DND-41 (cell line): ENCODE results near the gene ASCL3.

ENCODE experiments used
- EZH2 ChIP-seq: IDR thresholded peaks from 3 replicates; pipeline ENCODE4 v1.6.1; 2012; ENCODE audit warnings: borderline replicate concordance, low read depth, mild to moderate bottlenecking, moderate library complexity, low read length, inconsistent platforms; ENCODE audit not compliant: severe bottlenecking
- TF ChIP-seq, protein P1 (sequence below): IDR thresholded peaks from 2 replicates; pipeline ENCODE4 v1.5.1; 2012; ENCODE audit warnings: borderline replicate concordance, low read length, moderate library complexity, mild to moderate bottlenecking; ENCODE audit not compliant: poor library complexity, severe bottlenecking; ENCODE audit errors: extremely low read depth

DNA sequence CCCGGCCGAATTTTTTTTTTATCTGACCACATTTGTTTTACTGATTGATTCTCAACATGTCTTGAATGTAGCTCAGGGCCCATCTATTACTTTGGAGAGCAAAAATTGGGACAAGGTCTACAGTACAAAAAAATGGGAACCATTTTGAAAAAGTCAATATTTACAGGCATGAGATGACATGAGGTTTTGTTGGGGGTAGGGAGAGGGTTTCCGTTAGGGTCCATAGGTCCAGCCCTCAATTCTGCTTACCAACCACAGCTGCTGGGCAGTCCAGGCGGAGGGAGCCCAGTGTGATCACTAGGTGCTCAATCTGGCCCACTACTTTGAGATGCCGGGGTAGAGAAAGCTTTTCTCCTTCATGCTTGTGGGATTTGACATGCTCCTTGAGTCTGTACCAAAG is 42.6 kb upstream of the ASCL3 start:
- TF ChIP-seq, protein P1, sequence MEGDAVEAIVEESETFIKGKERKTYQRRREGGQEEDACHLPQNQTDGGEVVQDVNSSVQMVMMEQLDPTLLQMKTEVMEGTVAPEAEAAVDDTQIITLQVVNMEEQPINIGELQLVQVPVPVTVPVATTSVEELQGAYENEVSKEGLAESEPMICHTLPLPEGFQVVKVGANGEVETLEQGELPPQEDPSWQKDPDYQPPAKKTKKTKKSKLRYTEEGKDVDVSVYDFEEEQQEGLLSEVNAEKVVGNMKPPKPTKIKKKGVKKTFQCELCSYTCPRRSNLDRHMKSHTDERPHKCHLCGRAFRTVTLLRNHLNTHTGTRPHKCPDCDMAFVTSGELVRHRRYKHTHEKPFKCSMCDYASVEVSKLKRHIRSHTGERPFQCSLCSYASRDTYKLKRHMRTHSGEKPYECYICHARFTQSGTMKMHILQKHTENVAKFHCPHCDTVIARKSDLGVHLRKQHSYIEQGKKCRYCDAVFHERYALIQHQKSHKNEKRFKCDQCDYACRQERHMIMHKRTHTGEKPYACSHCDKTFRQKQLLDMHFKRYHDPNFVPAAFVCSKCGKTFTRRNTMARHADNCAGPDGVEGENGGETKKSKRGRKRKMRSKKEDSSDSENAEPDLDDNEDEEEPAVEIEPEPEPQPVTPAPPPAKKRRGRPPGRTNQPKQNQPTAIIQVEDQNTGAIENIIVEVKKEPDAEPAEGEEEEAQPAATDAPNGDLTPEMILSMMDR: no peak
- TF ChIP-seq EZH2: no peak
